HG02884 (cell line): ENCODE data around the gene NAA35.
"Not testable (repeated sequence)": the region's sequence is repeated elsewhere in the genome, so short reads cannot be mapped to it uniquely, and the experiment has no call there.

Experiments
- ATAC-seq: cut with Tn5 transposase; IDR thresholded peaks from one replicate; pipeline ENCODE4 v1.9.1; 2021; ENCODE audit warnings: mild to moderate bottlenecking, moderate library complexity; ENCODE audit not compliant: unreplicated experiment

Gene NAA35

GRCh38 chr9:85943757-85944430 lies 2.9 kb downstream of the NAA35 start:
- ATAC-seq = no peak

- ATAC-seq = no peak
These were observed 3.7 kb downstream of the NAA35 start for GRCh38 chr9:85944672-85945071.

- no peak for ATAC-seq
These were observed 8.8 kb downstream of the NAA35 start for GRCh38 chr9:85949586-85950335.

- ATAC-seq = no peak
These were observed 19.0 kb downstream of the NAA35 start for GRCh38 chr9:85959955-85960354.

GRCh38 chr9:85960688-85961093 lies 19.7 kb downstream of the NAA35 start:
- ATAC-seq = no peak

- ATAC-seq = no peak
These were observed 23.6 kb downstream of the NAA35 start for GRCh38 chr9:85964526-85964925.

- ATAC-seq = no peak
These were observed 24.0 kb downstream of the NAA35 start for GRCh38 chr9:85964949-85965348.

GRCh38 chr9:85969727-85970126 lies 28.8 kb downstream of the NAA35 start:
- no peak for ATAC-seq

- no peak for ATAC-seq
These were observed 30.8 kb downstream of the NAA35 start for GRCh38 chr9:85971731-85972130.

GRCh38 chr9:85973238-85973637 lies 32.3 kb downstream of the NAA35 start:
- ATAC-seq = no peak

- not testable (repeated sequence) for ATAC-seq
These were observed 33.2 kb downstream of the NAA35 start for GRCh38 chr9:85974055-85974547.

GRCh38 chr9:85978496-85978895 lies 37.5 kb downstream of the NAA35 start:
- ATAC-seq = no peak

GRCh38 chr9:85981369-85981768 lies 40.4 kb downstream of the NAA35 start:
- ATAC-seq = no peak

- no peak for ATAC-seq
These were observed 43.5 kb downstream of the NAA35 start for GRCh38 chr9:85984457-85984856.

GRCh38 chr9:85987236-85987635 lies 46.3 kb downstream of the NAA35 start:
- no peak for ATAC-seq

GRCh38 chr9:85994191-85994590 lies 53.2 kb downstream of the NAA35 start:
- no peak for ATAC-seq

- ATAC-seq = no peak
These were observed 54.2 kb downstream of the NAA35 start for GRCh38 chr9:85995097-85995496.

GRCh38 chr9:85995599-85995998 lies 54.7 kb downstream of the NAA35 start:
- no peak for ATAC-seq

- ATAC-seq = no peak
These were observed 64.4 kb downstream of the NAA35 start for GRCh38 chr9:86005253-86005775.

- no peak for ATAC-seq
These were observed 68.2 kb downstream of the NAA35 start for GRCh38 chr9:86009133-86009532.

- ATAC-seq = no peak
These were observed 79.8 kb downstream of the NAA35 start for GRCh38 chr9:86020731-86021130.

- no peak for ATAC-seq
These were observed 80.2 kb downstream of the NAA35 start for GRCh38 chr9:86021166-86021565.
